22Rv1 (cell line): ENCODE results near the gene ALS2CL.
A peak's percentile ranks its signal among the peaks of the same experiment; 100 is the strongest.

Experiments
- H3K27ac ChIP-seq: fragments of 450-650 bp; 2 replicates; pipeline ENCODE4 v1.5.1; 2017
- ZFX ChIP-seq: fragments of 450-650 bp; IDR thresholded peaks from 2 replicates; pipeline ENCODE4 v1.6.1; 2017; ENCODE audit warnings: antibody characterized with exemption, borderline replicate concordance
- TF ChIP-seq, protein P1 (sequence below): fragments of 450-650 bp; IDR thresholded peaks from 2 replicates; pipeline ENCODE4 v1.5.1; 2017; ENCODE audit warnings: mild to moderate bottlenecking

The ALS2CL gene

DNA sequence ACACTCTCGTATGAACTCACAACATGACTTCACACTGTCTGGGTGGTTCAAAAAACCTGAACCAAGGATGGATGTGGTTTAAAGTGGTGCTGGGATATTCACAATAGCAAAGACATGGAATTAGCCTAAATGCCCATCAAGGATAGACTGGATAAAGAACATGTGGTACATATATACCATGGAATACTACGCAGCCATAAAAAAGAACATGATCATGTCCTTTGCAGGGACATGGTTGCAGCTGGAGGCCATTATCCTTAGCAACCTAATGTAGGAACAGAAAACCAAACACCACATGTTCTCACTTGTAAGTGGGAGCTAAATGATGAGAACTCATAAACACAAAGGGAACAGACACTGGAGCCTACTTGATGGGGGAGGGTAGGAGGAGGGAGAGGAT is 27.5 kb upstream of the ALS2CL start:
- no peak overlapping the region for H3K27ac ChIP-seq
- TF ChIP-seq ZFX = no peak
- TF ChIP-seq, protein P1, sequence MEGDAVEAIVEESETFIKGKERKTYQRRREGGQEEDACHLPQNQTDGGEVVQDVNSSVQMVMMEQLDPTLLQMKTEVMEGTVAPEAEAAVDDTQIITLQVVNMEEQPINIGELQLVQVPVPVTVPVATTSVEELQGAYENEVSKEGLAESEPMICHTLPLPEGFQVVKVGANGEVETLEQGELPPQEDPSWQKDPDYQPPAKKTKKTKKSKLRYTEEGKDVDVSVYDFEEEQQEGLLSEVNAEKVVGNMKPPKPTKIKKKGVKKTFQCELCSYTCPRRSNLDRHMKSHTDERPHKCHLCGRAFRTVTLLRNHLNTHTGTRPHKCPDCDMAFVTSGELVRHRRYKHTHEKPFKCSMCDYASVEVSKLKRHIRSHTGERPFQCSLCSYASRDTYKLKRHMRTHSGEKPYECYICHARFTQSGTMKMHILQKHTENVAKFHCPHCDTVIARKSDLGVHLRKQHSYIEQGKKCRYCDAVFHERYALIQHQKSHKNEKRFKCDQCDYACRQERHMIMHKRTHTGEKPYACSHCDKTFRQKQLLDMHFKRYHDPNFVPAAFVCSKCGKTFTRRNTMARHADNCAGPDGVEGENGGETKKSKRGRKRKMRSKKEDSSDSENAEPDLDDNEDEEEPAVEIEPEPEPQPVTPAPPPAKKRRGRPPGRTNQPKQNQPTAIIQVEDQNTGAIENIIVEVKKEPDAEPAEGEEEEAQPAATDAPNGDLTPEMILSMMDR = no peak

DNA sequence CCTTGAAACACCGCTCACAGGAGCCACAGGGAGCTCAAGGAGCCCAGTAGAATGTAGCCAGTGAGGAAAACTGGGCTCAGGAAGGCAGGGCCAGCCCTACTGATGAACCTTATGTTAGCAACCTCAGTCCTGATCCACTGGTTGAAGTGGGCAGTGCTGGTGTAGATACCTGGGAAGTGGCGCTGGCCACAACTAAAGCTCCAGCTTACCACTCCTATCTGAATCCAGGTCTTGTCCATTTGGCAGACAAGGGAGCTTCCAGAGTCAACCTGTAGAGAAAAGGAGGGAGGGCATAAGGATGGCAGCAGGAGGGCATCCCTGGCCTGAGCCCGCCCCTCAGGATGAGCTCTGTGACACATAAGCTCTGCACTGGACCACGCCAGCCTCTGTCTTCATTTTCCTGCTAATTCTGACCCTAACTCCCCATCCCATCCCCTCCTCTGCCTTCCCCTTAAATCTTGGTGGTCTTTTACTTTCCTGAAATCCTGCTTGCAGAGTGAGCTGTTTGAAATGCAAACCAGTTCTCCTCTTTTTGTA is 26.3 kb upstream of the ALS2CL start:
- H3K27ac ChIP-seq = no peak overlapping the region
- TF ChIP-seq, protein P1 = no peak
- TF ChIP-seq ZFX = no peak

DNA sequence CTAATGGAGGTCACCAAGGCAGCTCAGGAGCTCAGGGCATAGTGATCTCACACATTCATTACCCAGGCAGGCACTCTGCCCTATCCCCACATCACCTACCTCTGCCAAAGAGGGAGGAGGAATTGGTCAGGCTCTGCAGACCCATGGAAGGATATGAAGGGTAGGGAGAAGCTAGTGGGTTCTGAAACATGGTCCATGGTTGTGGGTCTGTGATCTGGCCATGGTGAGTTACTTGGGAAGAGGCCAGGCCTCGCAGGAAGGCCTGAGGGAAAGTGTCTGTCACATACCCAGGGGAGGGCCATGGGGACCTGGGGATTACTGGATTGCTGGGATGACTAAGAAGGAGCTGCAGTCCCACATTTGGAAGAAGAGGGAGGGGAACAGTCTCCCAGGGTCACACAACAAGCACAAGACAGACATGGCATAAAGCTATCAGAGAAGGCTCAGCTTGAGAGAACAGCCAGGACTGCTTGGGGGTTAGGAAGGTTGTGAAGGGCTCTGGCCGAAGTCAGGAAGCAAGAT is 25.6 kb upstream of the ALS2CL start:
- TF ChIP-seq ZFX = no peak
- TF ChIP-seq, protein P1 = no peak
- H3K27ac ChIP-seq = no peak overlapping the region

DNA sequence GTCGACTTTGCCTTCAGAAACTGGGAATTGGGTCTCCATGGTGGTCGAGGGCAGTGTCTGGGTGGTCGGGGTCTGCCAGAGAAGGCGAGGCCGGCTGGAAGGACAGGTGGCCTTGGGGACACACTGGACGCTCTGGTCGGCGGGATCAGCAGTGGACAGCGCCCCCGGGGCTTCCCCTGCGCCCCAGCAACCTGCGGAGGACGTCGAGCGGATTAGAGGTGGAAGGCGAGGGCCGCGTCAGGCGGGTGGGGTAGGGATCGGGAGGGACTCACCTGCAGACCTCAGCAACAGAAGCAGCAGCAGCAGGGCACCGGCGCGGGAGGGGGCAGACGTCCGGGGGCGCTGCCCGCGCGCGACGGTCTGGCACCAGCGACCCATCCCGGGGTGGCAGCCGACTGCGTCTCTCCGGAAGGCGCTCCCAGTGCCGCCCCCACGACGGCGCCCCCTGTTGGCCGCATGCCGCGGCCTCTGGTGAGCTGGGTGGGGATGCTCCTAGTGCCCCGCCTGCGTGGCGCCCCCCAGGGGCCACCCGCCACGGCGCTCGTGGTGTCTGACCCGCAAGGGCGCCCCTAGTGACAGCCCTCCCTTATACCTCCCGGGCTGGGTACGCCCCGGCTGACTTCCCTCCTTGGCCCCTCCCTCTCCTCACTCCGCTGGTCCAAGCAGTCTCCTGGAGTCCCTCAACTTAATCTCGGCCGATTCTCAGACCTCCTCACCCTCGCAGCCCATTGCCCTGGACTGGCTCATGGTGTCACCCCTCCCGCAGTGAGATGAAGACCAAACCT is 24.2 kb upstream of the ALS2CL start, which contains the start of gene PRSS50:
TSS of gene PRSS50 (minus strand) at position 423 of the 785 bp plus-strand sequence. CDS start at position 378, 45 bp downstream.
- TF ChIP-seq, protein P1 = peak; percentile 95
- no peak for TF ChIP-seq ZFX
- no peak within 1 kb of the TSS for H3K27ac ChIP-seq

DNA sequence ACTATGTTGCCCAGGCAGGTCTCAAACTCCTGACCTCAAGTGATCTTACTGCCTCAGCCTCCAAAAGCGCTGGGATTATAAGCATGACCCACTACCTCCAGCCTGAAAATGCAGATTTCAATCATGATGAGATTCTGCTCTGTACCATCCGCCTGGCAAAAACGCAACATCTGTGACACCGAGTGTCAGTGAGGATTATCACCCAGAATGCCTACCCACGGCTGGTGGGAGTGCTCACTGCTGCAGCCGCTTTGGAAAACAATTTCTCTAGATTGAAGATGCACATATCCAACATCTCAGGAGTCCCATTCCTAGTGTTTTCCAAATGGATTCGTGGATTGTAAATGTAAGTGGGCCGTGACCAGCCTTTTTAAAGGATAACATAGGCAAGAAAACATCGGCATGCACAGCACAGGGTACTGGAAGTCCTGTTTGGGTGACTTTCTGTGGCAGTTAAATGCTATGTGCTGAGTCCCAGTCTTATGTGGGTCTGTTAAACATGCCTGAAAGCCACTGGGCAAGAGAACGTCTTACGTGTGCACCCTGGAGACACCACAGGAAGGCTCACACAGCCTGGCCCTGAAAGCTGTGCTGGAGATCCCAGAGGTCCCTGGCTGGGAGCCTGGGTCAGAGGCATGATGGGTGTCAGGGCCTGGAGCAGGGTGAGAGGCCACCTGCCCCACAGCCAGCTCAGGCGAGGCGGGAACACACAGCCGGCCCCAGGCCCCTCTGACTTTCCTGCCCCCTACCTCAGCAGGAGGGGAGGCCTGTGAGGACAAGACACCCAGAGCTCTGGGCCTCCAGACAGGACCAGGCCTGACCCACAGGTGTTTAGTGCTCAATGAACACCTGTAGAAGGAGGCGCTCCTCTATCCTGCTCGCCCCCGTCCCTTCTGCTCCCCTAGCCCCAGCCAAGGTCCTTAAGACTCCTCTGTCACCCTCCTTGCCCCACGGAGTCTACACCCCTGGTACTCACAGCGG is 23.3 kb upstream of the ALS2CL start:
- no peak overlapping the region for H3K27ac ChIP-seq
- TF ChIP-seq, protein P1 = no peak
- TF ChIP-seq ZFX = no peak

DNA sequence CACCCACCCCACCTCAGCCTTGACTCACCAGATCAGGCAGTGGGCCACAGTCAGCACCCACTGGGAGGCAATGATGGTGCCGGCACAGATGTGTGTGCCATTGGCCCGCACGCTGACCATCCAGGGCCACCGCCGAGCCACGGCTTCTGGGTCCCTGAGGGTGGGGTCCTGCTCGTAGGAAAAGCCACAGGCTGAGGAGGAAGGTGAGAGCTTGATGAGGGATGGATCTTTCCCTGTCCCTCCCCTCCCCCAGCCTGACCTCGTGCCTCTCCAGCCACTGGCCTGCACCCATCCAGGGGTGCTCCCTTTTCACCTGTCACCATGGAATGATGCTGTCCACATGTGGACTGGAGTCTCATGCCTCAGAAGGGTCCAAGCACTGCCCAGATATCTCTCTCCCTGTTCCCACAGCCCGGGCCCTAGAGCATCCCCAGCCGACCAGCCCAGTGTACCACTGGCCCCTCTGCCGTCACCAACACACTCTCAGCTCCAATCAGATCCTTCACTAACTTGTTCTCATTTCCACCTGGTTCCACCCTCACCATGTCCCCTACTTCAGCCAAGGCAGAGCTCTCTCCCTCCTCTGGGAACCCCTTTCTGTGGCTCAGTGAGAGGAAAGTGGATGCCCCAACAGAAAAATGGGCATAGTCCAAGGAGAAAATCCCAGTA is 22.2 kb upstream of the ALS2CL start:
- TF ChIP-seq, protein P1 = no peak
- TF ChIP-seq ZFX = no peak
- no peak overlapping the region for H3K27ac ChIP-seq
